GM21825 (cell line): ENCODE data around the gene KAT2B.
"Not testable (repeated sequence)": the region's sequence is repeated elsewhere in the genome, so short reads cannot be mapped to it uniquely, and the experiment has no call there.

Experiments
- ATAC-seq: cut with Tn5 transposase; IDR thresholded peaks from one replicate; pipeline ENCODE4 v1.9.1; 2021; ENCODE audit warnings: mild to moderate bottlenecking, moderate library complexity; ENCODE audit not compliant: unreplicated experiment

The KAT2B gene

DNA sequence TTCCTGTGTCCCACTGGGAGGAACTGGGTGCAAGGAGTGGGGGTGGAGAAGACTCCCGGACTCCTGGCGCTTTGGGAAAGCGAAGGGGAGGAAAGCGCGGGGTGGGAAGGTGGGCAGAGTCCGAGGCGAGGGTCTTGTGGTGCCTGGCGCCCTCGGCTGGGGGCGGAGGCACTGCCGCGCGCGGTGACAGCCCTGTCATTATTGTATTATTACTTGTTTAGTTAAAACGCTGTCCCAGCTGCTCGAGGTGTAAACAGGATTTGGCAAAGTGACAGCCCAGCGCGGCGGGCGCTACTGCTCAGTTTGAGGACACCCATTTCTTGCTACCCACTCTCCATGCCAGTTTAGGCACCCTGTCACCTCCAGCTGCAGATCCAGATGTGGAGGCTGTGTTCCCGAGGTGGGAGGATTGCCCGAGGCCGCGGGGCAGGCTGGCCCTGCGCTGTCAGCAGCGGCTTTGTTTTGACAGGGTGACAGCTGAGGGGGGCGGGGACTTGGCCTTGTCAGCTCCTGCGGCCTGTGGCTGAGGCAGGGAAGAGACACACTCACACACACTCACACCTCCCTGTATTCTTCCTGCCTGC, 1.0 kb downstream of the KAT2B start:
- ATAC-seq, result peak; percentile 50

DNA sequence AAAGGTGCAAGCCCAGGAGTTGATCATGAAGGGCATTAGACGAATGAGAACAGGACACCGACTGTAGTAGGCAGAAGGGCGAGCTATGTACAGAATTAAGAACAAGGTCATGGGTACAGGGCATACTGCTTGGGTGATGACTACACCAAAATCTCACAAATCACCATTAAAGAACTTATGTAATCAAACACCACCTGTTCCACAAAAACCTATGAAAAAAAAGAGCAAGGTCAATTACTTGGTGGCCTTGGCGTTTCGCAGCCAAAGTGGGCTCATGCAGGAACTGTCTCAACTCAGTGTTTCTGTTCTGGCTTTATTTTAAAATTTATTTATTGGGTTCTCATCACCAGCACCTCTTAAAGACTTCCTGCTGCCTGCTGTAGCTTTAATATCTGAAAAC, 2.1 kb downstream of the KAT2B start:
- no peak for ATAC-seq

DNA sequence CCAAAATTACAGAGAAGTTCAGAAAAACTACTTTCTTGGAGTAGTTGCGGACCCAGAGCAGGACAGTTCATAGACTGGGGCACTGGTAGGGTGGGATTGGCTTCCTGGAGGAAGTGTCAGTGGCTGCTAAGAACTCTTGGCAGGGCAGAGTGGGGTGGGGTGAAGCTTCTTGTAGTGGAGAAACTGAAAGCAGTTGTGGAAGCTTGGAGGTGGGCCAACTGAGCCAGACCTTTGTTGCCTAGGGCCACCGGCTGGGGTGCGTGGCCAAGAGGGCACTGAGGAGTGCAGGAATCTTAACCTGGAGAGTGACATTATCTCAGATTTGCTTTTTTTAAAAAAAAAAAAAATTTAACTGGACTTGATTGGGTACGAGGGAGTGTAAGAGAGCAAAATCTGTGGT, 3.1 kb downstream of the KAT2B start:
- ATAC-seq, result peak; percentile 29

DNA sequence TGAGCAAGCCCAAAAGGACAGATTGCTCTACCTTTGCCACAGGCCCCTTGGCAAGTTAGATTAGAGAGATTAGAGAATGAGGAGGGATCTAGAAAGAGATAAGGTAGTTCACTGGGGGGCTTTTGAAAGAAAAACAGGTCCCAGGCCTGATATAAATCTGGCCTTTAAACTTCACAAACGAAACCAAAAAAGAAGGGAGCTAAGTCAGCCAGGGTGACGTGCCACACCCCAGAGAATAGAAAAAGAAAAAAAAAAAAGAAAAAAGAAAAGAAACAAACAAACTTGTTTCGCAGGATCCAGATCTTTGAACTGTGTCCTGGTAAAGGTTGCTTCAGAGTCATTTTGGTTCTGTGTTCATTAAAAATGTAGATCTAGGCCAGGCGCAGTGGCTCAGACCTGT, 3.6 kb downstream of the KAT2B start:
- no peak for ATAC-seq

DNA sequence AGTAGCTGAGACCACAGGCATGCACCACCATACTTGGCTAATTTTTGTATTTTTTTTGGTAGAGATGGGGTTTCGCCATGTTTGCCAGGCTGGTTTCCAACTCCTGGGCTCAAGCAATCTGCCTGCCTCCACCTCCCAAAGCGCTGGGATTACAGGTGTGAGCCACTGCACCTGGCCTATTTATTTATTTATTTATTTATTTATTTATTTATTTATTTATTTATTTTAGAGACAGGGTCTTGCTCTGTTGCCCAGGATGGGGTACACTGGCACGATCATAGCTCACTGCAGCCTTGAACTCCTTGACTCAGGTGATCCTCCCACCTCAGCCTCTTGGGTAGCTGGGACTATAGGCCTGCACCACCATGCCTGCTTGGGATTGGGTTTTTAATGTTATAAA, 4.9 kb downstream of the KAT2B start:
- not testable (repeated sequence) for ATAC-seq

DNA sequence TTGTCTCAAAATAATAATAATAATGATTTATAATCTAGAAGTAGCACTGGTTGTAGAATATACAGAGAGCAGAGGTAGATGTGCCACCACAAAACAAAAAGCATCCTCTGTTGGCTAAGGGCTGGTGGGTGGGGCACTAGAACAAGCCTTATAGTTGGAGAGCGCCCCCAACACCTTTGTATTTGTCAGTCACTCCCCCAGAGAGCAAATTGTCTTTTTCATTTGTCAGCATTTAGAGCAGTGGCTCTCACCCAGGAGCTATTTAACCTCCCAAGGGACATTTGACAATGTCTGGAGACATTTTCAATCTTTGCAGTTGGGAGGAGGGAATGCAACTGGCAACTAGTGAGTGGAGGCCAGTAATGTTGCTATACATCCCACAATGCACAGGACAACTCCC, 6.3 kb downstream of the KAT2B start:
- no peak for ATAC-seq

DNA sequence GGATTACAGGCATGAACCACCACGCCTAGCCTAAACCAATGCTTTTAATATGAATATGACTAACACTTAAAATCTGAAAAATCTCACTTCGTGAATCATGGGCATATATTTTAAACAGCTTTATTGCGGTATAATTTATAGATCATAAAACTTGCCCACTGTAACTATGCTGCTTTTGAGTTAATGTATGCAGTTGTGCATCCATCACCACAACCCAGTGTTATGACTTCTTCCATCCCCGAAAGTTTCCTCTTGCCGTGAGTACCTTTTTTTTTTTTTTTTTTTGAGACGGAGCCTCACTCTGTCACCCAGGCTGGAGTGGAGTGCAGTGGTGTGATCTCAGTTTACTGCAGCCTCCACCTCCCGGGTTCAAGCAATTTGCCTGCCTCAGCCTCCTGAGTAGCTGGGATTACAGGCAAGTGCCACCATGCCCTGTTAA, 7.1 kb downstream of the KAT2B start:
- ATAC-seq, result no peak

DNA sequence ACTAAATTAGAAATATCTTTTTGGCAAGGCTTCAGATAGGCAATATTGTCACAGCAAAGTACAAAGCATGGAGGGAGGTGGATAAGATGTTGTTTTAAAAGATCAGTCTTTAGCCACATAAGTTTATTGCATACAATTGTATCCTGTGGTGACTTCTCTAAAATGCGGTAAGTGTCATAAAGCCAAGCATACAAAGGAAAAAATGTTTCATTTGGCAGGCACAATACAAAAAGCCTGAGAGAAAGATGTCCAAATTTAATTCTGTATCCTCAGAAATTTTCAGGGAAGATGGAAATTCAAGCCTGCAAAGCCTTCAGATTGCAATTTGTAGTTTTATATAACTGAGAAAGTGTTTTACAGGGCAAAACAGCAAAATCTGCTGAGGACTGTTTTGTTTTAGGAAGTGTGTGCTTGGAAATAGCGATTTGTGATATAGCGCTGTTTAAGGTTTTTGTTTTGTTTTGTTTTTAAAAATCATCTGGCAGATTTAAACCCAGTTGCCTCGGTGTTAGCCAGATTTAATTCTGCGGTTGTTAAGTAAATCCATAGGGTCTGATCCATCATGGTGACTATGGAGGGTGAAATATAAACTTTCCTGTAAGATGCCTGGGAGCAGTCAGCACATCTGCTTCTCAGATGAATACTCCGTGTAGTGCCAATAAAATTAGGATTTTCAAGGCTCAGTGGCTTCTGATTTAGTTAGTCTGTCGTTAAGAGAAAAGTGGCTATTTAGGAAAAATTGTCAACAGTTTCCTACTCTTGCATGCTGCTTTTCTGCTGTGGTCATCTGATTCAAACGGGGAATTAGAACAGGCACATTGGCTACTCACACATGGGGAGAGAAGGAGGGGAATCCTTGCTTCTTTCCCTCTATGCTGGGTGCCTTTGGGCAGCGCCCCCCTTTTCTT, 8.0 kb downstream of the KAT2B start:
- ATAC-seq, result no peak

DNA sequence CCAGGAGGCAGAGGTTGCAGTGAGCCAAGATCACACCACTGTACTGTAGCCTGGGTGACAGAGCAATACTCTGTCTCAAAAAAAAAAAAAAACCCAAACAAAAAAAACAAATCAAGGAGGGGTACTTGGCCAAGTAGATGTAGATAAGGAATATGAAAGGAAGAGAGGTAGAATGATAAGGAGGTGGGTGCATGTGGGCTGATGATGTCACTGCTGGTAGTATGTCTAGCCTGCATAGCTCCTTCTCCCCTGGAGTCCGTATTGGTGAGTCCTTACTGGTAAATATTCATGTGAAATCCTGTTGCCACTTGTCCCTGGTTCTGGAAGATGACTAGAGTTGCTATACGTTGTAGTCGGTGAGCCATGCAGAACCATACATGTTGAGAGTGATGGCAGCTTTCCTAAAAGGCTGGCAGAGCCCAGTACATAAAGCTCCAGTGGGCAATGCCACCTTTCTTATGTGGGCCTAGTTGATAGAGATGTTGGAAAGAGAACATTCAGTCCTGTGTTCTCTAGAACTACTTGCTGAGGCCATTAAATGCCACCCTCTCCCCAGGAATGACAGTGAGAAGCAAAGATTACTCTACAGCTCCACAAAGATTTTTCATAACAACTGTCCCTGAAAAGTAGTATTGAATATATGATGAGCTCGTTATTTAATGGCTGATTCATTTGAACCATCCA, 11.0 kb downstream of the KAT2B start:
- no peak for ATAC-seq

DNA sequence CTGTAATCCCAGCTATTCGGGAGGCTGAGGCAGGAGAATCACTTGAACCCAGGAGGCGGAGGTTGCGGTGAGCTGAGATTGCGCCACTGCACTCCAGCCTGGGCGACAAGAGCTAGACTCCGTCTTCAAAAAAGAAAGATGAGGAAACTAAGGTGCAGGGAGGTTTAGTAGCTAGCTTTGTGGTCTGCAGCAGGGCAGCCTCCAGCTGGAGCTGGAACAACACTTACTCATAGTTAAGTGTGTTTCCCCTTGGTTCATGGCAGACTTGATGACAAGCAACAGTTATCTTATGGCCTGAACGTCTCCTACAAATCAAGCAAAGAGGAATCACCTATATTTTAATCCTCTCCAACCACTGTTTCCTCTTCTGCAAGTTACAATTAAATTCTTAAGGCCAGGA, 12.6 kb downstream of the KAT2B start:
- no peak for ATAC-seq

DNA sequence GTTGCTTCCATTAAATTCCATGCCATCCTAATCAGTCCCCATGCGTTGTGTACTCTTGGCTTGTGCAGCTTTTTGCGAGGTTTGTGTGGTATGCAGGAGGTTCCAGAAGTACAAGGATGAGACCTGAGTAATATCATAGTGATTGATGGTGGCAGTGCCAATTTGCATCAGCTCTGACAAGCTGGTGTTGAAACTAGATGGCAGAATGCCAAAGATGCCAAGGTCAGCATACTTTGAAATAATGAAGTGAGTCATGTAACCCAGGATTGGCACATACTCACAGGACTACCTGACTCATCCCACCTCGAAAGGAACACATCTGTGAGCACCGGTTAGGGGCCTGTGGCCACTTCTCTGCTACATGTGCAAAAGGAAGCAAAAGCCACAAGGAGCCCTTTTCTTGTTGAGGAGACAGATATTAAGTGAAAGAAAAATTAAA, 14.3 kb downstream of the KAT2B start:
- ATAC-seq, result peak; percentile 92

DNA sequence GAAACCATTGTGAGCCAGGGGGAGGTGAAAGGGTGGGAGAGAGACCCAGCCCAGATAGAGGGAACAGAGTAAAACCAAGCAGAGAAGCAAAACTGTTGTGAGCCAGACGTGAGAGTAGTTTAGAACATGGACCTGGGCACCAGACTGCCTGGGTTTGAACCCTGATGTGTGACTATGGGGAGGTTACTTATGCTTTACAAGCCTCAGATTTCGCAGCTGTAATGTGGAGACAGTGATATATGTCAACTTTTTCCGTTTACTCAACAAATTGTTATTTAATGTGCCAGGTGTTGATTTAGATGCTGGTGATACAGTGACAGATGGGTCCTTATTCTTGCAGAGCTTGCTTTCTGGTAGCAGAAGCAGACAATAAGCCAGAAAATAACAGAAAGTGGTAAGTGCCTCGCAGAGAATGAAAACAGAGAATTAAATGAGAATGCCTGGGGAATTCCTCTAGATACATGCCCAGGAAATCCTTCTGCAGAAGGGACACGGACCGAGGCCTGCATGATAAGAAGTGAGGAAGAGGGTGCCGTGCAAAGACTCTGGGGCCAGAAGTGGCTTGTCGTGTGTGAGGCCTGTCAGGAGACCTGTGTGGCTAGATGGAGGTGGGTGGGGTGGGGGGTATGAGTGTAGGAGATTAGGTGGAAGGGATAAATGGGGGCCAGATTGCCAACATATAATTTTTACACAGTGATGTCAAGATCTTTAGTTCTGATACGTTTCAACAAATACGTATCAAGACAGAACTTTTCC, 15.0 kb downstream of the KAT2B start:
- ATAC-seq, result no peak

DNA sequence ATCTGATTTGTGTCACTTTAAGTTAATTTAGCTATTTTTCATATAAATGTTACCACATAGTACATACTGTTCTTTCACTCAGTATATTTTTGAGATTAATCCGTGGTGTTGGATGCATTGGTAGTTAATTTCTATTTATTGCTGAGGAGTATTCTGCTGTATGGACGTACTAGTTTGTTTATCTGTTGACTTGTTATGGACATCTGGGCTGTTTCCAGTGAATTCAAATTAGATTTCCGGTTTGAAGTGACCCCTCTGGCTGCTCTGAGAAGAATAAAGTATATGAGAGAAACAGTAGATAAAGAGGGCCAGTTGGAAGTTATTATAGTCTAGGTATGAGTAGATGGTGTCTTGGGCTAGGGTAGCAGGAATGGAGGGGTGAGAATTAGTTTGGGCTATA, 15.6 kb downstream of the KAT2B start:
- ATAC-seq, result no peak

DNA sequence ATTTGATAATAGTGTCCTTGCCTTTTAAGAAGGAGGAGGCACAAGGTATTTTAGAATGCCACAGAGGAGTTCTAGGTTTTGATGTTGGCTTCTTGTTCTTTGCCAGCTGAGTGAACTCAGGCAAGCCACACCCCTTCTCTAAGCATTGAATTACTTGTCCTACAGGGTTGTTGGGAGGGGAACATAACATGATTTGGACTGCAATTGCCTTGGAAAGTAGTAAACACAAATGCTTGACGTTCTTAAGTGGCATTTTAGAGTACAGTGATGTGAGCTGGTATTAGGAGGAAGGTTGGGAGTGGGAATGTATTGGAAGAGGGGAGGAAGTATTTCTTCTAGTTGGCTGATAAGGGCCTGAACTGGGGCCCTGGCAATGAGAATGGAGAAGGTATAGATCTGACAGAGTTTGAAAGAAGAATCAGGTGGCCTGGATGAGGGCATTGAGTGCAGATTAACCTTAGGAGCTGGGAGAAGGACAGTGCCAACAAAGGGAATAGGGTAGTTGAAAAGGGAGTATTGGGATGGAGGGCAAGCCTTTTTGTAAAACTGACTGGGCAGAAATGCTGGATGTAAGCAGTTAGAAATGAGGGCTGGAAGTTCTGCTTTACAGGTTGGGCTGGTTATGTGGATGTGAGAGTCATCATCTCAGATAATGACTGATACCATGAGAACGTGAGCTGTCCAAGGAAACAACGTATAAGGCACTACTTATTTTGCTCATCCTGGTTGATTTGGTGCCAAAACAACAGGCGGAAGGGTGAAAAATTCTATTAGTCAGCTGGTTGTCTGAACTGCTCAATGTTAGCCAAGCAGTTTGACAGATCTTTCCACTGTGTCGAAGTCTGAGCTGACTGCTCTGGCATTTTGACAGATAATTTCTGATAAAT, 16.7 kb downstream of the KAT2B start:
- ATAC-seq, result no peak

DNA sequence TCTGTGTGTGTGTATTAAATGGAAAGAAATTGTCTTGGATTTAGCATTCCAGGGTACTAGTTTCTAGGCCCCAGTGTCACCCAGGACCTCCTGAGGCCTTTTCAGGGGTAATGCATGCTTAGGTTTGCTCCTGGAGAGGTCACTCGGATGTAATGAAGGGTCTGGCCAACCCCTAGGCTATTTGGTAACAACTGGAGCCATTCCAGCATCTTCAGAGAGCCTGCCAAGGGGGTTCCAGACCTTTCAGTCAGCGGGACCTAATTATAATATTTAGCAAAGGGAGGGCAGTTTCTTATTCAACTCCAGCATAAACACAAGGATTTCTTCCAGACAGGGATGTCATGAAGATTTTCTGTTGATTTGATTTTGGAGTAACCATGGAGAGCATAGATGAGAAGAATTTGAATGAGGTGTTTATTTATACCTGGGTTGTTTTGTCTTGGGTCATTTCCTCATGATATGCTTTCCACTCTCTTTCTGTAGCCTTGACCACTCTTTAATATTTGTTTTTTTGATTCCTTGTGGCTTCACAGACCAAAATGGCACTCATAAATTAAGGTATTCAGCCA, 17.4 kb downstream of the KAT2B start:
- ATAC-seq, result no peak

DNA sequence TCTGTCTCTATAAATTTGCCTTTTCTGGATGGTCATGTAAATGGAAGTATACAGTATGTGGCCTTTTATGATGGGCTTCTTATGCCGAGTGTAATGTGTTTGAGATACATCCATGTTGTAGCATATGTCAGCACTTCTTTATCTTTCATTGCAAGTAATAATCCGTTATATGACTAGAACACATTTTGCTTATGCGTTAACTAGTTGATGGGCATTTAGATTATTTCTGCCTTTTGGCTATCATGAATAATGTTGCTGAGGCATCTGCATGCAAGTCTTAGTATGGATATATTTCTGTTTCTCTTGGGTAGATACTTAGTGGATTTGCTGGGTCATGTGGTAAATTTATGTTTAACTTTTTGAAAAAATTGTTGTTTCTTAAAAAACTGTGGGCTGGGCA, 19.7 kb downstream of the KAT2B start:
- no peak for ATAC-seq

DNA sequence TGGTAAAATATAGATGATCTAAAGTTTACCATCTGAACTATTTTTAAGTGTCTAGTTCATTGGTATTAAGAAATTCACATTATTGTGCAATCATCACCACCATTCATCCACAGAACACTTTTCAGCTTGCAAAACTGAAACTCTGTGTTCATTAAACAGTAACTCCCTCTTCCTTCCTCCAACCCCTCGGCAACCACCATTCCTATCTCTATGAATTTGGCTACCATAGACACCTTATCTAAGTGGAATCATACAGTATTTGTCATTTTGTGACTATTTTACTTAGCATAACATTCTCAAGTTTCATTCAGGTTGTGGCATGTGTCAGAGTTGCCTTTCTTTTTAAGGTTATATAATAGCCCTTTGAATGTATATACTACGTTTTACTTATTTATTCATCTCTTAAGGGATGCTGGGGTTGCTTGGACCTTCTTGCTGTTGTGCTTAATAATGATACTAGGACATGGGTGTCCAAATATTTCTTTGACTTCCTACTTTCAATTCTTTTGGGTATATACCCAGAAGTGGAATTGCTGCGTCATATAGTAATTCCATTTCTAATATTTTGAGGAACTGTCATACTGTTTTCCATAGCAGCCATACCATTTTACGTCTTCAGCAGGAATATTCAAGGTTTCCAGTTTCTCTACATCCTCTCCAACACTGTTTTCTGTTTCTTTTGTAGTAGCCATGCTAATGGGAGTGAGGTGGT, 20.9 kb downstream of the KAT2B start:
- peak; percentile 77 for ATAC-seq

DNA sequence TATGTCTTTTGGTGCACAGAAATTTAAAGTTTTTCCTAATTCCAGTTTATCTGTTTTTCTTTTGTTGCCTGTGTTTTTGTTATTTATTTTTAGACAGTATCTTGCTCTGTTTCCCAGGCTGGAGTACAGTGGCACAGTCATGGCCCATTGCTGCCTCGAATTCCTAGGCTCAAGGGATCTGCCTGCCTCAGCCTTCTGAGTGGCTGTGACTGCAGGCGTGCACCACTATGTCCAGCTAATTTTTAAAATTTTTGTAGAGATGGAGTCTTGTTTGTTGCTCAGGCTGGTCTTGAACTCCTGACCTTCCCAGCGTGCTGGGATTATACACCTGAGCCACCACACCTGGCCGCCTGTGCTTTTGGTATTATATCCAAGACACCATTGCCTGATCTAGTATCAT, 22.8 kb downstream of the KAT2B start:
- ATAC-seq, result no peak

DNA sequence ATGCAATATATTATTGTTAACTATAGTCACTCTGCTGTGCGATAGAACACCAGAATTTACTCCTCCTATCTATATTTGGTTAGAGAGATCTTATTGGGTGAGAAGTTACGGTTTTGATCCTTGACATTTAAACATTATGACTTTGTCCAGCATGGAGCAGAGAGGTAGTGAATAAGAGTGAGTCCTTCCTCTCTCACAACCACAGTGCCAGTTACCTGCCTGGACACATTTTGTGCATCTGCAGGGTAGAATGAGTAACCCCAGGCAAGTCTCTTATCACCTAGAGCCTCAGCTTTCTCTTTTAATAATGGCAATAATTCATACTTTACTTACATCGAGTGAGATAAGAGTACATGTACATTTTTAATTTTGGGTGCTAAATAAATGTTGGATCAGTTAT, 24.1 kb downstream of the KAT2B start:
- no peak for ATAC-seq
